Activated CD4-positive, alpha-beta T cell treated with anti-CD3 and anti-CD28 coated beads for 48 hours (primary cell): ENCODE results near the gene EGLN1.
"Not testable (repeated sequence)": the region's sequence is repeated elsewhere in the genome, so short reads cannot be mapped to it uniquely, and the experiment has no call there.

Experiments
- DNase-seq: peaks from one replicate; pipeline ENCODE4 v3.0.0-alpha.2; 2020

EGLN1 gene

DNA sequence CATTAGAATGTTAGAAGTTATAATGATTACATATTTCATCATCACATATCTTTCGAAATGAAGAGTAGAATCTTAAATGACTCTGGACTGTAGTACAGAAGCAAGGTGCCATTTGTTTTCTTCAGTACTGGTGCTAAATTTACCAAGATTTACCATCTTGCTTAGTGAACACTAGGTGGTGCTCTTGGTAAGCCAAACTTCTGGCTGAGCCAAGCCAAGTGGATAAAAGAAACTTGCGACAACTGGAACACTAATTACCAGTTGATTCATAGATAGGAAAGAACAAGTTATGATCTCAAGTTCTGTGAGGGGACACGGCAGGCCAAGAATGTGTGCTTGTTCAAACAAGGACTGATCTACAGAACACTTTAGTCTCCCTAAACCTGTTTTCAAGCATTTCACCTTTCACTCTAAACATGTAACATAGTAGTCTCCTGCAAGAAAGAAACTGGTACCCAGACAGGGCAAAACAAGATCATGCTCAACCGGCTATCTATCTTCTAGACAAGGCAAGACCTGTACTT lies 64.2 kb downstream of the EGLN1 start:
- no peak for DNase-seq

DNA sequence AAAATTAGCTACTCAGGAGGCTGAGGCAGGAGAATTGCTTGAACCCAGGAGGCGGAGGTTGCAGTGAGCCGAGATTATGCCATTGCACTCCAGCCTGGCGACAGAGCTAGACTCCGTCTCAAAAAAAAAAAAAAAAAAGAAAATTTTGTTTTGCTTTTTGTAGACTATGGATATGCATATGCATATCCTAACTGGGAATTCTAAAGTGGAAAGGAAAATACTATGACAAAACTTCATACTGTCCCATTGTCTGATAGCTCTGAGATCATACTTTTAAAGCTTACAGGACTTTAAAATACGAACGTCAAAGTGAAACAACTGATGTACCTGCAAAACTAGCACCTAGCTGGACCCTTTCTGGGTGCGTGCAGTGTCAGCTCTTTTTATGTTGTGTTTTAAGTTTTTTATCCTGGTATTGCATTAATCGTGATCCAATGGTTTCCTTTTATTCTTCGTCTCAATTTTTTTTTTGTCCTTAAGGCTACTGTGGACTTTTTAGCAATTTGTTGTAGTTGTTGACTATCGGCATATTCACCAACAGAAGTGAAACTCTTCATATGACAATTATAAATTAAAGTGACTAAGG lies 64.8 kb downstream of the EGLN1 start:
- DNase-seq, result no peak

DNA sequence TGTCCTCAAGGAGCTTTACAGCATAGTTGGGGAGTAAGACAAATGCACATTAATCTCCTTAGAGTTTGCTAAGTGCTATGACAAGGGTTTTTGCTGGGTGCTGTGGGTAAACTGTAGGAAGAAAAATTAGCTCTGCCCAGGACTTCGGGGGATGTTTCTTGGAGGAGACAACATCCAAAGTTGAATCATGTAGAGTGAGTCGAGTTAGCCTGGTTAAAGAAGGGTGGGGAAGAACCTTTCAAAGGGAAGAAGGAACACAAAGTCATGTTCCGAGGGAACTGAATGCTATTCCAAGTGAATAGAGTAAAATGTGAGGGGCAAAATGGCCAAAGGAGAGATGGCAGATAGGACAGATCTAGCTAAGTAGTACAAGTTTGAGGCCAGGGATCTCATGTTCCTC lies 66.9 kb downstream of the EGLN1 start:
- no peak for DNase-seq

DNA sequence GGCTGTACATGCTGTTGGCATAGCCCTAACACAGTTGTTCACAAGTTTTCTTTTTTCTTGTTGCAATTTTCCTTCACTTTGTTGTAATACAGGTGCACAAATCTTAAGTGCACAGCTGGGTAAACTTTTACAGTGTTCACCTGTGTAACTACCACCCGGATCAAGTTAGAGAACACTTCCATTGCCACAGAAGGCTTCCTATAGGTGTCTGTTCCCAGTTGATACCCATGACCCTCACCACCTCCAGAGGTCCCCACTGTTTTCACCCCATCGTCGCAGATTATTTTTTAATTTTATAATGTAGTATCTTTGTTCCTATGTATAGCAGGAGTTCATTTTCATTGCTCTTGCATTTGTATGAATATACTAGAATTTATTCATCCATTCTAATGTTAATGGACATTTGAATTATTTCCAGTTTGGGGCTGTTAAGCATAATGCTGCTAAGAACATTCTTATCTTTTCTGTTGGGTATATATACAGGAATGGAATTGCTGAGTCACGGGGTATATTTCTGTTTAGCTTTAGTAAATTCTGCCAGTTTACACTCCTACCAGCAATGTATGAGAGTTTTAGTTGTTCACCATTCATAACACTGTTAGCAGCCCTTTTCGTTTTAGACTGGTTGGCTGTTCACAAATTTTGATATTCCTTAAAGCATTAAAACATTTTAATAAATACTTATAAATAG lies 67.6 kb downstream of the EGLN1 start:
- DNase-seq, result no peak

DNA sequence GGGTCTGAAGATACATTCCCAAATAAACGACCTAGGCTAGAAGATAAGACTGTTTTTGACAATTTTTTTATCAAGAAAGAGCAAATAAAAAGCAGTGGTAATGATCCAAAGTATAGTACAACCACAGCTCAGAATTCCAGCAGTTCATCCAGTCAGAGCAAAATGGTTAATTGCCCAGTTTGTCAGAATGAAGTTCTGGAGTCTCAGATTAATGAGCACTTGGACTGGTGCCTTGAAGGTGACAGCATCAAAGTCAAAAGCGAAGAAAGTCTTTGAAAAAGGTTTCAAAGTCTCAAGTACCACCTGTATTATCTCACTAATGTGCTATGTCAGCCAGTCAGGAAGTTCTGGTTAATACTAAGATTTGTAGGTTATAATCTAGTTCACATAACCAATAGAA lies 69.0 kb downstream of the EGLN1 start:
- DNase-seq, result no peak

DNA sequence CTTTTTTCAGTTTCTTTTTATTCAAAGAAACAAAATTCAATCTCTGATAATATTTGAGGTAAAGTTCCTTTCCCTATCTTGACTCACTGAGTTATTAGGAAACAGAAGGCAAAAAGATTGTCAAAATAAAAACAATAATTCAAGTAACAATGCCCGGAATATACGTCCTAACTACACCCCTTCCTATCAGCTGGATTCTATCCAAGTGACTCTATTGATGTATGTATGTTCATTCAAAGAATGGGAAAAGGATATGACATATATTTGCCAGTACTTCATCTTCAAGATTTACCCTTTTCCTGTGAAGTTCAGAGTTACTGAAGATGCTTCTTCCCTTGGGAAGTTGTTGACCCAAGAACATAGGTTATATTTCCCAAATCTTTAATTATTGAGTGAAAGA lies 70.3 kb downstream of the EGLN1 start:
- DNase-seq, result no peak

DNA sequence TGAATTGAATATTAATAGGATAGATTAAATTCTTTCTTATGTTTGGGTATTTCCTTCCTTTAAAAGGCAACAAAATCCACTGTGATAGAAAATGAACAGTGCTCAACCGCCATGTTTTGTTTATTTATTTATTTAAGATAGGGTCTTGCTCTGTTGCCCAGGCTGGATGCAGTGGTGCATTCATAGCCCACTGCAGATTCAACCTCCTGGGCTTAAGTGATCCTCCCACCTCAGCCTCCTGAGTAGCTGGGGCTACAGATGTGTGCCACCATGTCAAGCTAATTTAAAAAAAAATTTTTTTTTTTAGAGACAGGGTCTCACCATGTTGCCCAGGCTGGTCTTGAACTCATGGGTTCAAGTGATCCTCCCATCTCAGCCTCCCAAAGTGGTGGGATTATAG lies 73.2 kb downstream of the EGLN1 start:
- not testable (repeated sequence) for DNase-seq

DNA sequence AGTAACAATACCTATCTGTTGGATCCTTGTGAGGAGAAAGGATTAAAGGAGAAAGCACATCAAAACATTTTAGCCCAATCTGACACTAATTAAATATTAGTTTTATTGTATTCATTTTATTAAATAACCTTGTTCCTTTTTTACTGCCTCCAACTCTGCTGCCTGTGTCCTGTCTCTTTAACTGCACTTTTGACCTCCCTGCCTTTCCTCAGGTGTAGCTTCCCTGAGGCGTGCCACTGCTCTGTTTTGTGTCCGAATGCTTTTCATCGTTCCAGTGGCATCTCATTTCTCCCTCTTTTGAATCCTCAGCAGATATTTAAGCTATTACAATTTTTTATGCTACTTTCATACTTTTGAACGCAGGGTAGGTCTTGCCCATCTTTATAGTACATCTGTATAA lies 73.6 kb downstream of the EGLN1 start:
- DNase-seq, result no peak

DNA sequence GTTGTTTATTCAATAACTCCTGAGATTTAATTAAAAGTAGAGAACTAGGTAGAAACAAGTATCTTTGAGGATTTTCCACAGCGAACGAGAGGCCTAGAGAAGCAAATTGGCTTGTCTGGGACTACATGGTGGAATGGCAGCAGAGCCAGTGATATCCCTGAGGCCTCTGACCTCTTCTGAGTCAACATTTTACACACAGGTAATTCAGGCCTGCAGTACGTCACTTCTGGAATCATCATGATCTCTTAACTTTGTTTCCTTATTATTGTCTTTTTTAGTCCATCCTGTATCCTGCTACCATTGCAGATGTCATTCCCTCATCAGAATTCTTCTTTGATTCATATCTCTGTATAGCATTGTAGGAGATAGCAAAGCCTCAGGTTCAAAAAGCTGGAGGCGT lies 74.1 kb downstream of the EGLN1 start:
- no peak for DNase-seq

DNA sequence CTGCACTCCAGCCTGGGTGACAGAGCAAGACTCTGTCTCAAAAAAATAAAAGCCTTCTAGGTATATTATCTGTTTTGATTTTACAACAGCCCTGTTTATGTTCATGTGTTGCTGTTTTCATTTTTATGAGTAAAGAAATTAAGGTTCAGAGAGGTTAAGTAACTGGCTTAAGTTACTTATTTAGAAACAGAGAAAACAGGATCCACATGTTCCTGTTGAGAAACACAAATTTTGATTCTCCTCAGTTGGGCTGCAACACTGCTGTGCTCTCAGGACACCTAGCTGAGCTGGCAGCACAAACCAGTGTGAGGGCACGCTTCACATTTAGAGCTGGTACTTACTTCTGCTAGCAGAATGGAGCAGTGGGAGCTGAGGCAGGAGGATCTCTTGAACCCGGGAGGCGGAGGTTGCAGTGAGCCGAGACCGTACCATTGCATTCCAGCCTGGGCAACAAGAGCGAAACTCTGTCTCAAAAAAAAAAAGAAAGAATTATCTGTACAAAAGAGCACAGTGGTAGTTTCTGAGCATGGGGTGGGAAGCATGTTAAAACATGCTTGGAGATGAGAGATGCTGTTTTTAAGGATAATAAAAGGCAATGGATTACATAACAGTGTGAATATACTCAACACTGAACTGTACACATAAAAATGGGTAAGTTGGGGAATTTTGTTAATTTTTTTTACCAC lies 81.6 kb downstream of the EGLN1 start:
- no peak for DNase-seq

DNA sequence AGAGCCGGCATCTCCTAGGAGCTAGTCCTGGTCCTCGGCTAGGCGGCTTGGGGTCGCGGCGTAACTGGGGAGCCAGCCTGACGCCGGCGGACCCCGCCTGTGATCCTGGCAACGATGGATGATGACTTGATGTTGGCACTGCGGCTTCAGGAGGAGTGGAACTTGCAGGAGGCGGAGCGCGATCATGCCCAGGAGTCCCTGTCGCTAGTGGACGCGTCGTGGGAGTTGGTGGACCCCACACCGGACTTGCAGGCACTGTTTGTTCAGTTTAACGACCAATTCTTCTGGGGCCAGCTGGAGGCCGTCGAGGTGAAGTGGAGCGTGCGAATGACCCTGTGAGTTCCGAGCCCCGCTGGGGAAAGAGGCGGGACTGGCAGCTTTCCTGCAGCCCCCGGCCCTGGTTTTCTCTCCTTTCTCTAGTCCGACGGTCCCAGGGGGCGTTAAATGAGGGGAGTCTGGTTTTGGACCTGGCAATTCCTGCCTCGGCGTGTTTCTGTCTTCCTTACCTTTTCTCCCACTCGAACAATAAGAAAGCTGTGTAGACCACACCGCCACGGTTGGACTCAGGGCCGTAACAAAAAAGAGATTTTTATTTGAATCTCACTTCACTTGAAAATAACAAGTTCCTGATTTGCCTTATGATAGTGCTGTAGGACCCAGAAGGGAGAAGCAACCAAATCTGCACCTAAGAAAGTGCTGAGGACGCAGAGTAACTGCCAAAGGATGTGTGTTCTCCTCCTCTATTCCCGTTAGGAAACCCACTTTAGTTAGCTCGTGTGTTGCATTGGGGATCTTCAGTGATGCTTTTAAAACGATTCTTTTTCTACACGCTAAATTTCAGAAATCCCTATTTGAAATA lies 83.6 kb downstream of the EGLN1 start, which contains the start of gene SPRTN:
TSS of gene SPRTN (plus strand) at position 24 of the 859 bp plus-strand sequence. CDS start at position 115, 91 bp downstream.
- DNase-seq, result no peak

DNA sequence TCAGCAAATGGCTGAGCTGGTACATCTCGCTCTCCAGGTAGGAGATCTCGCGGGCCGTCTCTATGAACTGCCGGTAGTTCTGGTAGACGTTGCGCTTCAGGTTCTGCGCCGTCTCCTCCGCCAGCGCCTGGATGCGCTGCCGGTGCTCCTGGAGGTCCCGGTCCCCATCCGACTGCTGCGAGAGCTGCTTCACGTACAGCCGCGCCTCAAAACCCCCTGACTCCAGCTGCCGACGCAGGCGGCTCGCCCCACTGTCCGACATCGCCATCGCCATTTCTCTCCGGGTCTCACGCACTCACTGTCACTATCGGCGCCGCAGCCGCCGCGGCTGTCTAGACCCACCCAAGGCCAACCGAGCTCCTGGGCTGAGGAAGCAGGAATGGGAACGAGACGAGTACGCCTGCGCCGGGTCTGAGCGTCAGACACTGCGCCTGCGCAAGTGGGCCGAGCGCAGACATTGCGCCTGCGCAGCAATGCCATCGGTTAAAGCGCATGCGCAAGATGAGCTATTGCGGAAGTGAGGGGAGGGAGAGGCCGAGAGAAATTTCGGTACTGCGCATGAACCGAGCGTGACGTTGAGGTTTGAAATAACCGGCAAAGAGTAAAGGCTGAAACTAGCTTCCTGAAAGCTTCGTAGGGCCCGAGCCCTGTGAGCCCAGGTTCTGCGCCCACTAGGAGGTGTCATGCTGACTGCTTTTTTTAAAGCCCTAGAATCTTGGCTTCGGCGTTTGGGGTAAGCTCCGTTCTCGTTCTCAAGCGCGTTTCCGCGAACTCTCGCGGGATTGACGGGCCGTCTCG lies 84.4 kb downstream of the EGLN1 start, which contains the start of gene EXOC8:
TSS of gene EXOC8 (minus strand) at position 381 of the 798 bp plus-strand sequence. CDS start at position 274, 107 bp downstream.
- DNase-seq, result peak; percentile 97

DNA sequence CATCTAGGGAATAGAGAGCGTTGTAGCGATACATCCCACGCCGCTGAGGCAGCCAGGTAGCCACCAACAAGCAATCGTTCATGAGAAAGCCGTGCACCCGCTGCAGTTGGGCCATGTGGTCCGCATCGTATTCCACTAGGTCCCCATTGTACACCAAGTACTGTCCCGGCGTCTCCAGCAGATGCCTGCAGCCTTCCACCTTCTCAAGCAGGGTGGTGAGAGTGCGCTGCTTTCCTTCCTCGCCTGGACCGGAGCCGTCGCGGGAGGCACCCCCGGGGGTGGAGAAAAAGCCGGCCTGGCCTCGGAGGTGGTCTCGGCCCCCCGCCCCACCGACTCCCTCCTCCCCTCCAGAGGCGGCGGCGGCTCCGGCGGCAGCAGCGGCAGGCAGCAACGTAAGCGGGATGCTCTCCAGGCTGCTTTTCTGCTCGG lies 85.0 kb downstream of the EGLN1 start:
- DNase-seq, result no peak

DNA sequence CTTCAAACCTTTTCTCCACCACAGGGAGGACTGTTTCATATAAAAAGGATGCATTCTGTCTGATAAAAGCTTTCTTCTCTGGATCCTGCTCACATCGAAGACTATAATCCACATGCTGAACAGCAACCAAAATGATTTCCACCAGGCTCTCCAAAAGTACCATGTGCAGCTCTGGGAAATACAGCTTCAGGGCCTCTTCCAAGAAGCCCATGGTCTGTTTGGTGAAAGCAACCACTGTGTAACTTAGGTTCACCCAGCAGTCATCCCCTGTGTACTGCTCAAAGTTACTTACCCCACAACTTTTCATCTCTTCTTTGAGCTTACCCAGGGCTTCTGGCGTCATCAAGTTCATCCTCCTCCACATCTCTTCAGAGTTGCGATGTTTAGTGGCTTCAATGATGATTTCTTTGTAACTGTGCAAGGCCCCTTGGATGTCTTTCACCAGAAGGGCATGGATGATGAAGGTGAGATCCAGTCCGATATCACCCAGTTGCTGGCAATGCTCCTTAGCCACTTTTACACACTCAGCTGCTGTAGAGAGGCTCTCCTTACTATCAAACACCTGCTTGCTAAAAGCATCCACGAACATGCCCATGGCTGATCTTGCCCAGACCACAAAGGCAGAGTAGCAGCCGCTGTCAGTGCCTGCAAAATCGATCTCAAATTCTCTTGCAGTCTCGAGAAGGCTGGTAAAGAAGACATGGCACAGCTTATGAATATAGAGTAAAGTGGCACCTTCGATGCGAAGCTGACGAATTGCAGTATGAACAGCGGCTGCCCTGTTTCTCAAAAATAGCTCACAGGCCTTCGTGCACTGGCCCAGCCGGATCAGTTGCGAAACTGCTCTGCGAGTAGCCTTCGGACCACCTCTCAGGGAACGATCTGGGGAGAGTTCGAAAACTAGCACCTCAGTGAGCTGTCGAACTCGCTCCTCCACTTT lies 86.2 kb downstream of the EGLN1 start:
- no peak for DNase-seq

DNA sequence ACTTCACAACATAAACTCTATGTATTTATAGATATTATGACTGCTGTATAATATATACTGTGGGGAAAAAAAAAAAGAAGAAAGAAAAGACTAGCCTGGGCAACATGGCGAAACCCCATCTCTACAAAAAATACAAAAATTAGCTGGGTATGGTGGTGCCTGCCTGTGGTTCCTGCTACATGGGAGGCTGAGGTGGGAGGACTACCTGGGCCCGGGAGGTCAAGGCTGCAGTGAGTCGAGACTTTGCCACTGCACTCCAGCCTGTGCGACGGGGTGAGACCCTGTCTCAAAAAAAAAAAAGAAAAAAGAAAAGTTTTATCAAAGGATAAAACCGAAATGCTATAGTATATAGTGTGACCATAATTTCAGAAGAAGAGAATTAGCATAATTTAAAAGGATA lies 87.1 kb downstream of the EGLN1 start:
- DNase-seq, result no peak

DNA sequence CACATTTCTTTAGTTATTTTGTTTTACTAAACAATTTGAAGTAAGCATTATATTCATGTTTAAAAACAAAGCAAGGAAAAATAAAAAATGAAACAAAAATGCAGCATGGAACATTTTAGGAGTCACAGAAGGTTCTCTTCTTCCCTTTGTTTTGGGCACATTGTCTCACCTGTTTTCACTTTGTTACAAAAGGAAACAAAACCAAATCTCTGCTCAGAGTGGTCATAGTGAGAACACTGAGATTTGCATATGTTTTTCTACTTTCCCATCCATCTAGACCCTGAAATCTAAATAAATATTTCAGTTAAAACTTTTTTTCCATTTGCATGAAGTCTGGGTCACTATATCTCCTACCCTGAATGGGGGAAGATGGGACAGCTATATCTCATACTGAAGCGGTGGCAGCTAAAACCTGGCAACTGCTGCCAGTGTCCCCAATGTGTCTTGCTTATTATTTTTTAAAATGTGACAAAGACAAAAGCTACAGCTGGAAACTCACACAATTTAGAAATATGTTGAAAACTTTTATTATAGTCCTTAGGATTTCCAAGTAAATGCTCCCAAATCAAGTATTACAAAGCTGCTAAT lies 87.9 kb downstream of the EGLN1 start:
- no peak for DNase-seq

DNA sequence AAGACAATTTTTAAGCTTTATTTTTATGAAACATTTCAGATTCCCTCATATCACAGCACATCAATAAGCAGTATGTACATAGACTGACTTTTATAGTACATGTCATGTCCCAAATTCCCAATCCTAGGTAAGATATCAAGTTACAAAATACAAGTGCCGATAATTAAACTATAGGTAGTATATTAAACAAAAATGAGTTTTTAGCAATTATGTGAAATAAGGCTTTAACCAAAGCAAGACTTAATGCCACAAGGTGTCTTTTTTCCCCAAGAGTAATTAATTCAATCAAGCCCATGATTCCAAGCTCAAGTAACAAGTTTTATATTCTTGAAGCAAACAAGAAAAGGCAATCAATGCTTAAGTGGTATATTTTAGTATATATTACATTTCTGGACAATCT lies 89.3 kb downstream of the EGLN1 start:
- DNase-seq, result no peak

DNA sequence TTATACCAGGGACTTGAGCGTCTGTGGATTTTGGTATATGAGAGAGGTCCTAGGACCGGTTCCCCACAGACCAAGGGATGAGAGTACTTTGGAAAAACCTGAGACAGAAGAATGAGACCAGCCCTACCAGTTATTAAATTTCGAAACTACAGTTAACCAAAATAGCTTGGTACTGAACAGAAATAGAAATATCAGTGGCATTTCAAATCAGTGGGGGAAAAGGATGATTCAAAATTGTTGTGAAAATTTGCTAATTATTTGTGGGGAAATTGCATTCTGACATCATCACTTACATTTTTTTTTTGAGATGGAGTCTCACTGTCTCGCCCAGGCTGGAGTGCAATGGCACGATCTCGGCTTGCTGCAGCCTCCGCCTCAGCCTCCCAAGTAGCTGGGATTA lies 92.6 kb downstream of the EGLN1 start:
- no peak for DNase-seq

DNA sequence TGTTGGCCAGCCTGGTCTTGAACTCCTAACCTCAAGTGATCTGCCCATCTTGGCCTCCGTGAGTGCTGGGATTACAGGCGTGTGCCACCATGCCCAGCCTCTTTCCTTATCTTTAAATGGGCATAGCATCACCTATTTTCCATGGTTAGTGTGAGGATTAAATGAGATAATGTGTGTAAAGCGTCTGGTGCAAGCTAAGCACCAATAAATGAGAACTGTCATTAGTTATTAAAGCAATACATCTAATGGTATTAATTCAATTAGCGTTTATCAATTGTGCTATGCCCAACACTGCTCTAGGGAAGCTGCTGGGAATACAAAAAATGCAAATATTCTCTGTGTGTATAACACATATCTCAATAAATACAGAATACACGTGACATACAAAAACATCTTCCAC lies 94.5 kb downstream of the EGLN1 start:
- DNase-seq, result no peak

DNA sequence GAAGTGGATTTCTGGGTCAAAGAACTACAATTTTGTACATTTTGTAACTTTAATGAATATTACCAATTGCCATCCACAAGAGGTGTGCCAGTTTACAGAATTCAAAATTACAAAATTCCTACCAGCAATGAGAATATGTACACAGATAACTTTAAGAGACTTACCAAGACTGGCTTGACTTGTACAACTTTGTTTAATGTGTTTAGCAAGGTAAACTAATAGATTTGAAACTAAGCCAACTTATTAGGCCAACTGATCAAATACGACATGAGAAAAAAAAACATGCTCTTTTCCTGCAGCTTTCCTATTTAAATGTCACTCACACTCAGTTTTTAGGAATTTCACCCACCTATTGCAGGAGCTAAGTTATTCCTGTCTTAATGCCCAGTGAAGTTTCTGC lies 95.8 kb downstream of the EGLN1 start:
- DNase-seq, result no peak
